Activated T-cell treated with anti-CD3 and anti-CD28 coated beads for 4 hours (primary cell): Measurements from ENCODE around the gene SOX14.

ENCODE experiments used
- DNase-seq: peaks from one replicate; pipeline ENCODE4 v3.0.0-alpha.2; 2020

Gene SOX14

DNA sequence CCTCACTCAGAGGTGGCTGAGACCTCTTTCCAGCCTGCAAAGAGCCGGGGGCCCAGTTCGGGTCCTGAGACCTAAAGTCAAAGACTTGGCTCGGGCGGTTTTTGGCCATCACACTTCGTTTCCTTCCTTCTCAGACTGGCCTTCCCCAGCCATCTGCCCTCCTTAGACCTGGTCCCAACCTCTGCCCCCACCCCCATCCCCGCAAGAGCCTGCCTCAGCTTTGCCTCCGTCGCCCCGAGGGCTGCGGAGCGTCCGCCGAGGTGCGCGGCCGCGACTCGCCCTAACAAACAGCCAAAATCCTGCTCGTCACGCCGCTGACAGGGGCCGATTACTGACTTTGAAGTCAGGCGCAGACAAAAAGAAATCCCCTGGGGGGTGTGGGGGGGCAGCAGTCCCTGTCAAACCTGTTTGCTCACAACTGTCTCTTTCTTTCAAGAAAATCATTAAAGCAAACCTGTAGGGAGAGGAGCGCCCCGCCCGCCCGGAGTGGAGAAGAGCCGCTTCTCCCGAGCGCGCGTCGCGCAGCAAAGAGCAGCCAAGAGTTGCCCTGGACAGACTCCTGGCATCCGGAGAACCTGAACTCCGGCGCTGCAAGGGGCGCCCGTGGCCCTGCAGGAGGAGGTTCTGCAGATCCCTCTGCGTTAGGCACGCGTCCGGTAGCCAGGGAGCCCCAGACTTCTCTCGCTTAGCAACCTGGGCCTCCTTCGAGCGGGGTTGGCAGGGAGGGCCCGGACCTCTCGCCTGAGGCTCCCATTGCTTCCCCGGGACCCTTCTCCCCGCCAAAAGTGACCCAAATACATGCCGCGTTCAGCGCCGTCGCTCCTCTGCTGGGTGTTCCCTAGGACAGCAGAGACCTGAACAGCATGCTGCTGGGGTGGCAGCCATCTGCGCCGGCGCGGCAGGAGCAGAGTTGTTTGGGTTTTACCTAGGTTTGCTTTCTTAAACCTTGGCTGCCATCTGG is 4.5 kb downstream of the SOX14 start:
- DNase-seq, result no peak

DNA sequence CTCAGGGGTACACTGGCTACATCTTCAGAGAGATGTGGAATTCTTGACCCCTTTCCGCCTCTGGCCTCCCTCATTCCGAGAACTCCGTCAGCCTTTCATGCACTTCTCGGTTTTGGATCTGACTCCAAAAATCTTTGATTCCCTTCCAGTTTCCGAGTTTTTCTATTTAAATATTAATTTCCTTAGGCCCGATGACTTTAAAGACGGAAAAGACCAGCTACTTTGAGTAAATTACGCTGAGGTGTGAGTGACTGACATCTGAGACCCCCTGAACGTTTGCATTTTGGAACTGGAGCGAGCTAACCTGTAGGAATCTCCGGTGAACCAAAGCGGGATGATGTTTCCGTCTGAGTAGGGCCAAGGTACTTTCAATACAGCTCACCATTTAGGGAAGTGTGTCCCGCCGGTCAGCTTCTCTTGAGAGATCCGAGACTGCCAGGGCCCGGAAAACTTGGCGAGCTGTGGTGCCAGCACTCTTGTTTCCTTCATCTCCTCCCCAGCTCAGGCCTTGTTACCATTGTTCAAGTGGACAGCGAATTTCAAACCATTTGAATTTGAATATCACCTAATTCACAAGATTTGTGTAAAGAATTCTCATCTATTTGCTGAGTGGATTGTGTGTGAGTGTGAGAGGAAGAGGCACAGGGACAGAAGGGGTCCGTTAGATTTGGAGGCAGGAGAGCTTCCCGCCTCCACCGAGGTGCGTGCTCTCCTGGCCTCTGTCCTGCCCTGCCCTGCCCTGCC is 5.4 kb downstream of the SOX14 start:
- no peak for DNase-seq

DNA sequence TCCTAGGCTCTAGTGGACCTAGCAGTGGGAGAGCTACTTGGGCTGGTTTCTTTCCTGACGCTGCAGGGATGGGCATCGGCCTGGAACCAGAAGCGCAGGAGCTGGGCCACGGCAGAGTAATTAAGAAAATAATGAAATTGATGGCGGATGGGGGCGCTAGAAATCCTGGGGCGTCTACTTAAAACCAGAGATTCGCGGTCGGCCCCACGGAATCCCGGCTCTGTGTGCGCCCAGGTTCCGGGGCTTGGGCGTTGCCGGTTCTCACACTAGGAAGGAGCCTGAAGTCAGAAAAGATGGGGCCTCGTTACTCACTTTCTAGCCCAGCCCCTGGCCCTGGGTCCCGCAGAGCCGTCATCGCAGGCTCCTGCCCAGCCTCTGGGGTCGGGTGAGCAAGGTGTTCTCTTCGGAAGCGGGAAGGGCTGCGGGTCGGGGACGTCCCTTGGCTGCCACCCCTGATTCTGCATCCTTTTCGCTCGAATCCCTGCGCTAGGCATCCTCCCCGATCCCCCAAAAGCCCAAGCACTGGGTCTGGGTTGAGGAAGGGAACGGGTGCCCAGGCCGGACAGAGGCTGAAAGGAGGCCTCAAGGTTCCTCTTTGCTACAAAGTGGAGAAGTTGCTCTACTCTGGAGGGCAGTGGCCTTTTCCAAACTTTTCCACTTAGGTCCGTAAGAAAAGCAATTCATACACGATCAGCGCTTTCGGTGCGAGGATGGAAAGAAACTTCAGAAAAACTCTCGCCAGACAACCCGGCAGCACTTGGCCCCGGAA is 6.1 kb downstream of the SOX14 start:
- DNase-seq, result no peak

DNA sequence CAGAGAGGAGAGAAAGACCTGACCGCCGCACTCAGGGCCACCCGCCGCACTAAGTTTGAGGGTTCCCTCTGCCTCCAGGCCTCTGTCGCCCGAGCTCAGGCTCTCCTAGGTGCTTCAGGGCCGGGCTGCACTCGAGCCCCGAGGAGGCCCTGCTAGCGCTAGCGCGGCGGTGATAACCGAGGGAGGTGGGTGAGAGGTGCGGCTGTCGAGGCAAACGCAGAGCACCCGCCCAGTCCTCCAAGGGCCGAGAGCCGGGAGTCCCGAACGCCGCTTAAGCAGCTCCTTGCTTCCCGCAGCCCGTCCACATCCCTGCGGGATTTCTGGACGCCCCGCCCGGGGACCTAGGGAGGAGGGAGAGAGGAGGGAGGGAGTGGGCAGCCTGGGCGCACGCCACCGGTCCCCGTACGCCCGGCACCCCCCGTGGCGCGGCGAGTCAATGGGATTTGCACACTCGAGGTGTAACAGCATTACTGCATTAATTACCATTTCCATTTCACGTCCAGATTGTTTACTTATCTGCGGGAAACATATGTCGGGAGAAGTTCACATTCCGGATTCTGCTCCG is 6.8 kb downstream of the SOX14 start:
- DNase-seq, result no peak

DNA sequence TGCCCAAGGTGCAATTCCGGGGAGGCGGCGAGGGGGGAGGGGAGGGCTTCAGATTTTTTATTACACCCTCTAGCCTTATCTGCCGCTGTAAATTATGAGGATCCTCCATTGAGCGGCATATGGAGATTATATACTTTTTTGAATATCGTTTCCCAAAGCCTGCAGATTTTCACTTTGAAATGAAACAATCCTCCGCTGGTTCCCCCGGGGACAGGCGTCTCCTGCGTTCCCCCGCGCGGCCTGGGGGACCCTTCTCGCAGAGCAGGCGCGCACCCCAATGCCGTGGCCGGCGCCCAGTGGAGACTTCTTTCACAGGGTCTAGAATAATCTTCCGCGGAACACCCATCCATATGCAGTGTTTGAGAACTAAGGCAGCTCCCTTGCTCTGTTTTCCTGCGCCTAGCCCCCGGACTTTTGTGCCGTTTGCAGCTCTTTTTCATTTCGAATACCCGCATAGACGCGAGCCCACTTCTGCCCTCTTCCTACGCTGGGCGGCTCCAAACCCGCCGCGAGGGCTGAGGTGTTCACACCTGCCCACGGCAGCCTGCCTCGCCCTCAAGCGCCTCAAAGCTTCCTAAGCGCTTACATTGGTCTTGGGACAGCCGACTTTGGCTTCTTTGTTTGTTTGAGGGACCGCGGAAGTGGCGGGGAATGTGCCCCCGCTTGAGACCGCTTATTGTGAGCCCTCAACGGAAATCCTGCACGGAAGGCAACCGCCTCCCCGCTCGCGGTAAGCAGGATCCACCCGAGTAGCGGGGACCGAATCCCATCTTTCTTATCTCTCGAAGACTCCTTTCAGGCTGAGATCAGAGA is 7.5 kb downstream of the SOX14 start:
- no peak for DNase-seq

DNA sequence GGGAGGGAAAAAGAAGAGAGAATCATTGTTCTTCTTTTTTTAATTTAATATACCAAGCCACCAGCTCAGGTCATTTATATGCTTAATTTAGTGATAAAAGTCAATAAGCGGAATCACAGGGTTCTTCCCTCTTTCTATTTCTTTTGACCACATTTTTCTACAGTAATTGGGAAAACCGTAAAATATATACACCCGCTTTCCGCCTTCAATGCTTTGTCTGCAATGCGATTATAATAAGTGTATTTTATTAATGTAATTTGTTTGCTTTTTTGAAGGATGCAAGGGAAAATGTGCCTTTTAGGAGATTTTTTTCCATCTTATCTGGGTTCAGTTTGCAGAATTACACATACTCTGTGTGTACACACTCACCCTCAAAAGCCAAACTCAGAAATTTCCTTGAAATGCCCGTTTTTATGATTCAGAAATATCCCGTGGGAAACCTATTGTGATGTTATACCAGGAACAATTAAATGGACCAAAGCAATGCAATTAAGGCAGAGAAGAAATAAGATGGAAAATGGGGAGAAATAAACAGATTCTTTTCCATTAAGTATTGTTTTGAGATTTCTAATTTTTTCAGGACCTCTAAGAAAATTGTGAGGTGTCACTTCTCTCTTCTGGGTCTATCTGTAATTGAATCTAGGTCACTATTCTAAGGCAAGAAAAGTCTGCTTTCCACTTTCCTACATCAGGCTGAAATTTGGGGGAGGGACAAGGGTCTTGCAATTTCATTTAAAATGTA is 8.3 kb downstream of the SOX14 start:
- DNase-seq, result no peak

DNA sequence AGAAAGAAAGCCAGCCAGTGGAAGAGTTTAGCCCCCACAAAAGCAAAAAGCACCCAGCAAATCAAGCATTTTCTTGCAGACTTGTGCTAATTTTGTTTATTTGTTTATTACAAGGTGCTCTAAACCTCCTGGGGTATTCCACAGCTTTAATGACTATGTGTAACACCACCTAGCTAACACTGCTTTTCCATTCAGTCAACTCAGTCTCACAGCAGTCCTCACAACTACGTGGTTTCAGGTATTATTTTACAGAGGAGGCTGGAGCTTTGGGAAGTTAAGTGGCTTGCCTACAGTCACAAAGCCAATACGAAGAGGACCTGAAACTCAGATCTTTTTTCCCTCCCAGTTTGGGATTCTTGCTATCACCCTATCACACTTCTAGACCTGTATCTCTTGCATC is 14.8 kb downstream of the SOX14 start:
- no peak for DNase-seq

DNA sequence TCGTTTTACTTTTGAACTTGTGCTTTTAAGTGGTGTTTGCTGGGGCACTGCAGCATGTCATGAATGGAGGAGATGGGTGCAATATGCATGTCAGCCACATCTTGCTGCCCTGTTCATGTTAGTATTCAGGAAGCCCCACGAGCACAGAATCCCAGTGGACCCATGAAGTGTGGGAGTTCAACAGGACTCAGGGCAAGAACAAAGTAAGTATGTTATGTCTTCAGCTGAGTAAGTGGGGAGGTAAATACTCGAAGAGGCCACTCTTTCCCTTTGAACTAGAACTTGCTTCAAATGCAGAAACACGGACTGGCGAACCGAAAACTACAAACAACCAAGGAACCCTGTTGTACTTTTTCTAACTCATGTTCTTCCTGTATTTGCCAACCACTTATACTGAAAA is 23.4 kb downstream of the SOX14 start:
- DNase-seq, result no peak

DNA sequence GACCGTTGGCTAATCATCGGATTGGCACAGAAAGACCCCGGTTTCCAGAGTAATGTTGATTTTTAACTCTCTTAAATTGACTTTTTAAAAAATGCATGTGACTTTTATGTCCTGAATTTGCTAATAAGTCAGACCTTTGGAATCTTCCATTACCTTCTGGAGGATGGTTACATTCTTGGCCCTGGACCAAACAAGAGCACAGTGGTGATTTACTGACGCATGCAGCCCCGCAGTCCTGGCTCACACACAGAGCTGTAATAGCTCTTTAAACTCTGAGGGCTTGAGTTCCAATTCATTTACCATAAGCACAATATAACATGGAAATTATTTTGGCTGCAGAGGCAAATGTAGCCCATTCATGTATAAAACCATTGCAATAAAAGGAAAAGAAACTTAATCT is 25.1 kb downstream of the SOX14 start:
- no peak for DNase-seq

DNA sequence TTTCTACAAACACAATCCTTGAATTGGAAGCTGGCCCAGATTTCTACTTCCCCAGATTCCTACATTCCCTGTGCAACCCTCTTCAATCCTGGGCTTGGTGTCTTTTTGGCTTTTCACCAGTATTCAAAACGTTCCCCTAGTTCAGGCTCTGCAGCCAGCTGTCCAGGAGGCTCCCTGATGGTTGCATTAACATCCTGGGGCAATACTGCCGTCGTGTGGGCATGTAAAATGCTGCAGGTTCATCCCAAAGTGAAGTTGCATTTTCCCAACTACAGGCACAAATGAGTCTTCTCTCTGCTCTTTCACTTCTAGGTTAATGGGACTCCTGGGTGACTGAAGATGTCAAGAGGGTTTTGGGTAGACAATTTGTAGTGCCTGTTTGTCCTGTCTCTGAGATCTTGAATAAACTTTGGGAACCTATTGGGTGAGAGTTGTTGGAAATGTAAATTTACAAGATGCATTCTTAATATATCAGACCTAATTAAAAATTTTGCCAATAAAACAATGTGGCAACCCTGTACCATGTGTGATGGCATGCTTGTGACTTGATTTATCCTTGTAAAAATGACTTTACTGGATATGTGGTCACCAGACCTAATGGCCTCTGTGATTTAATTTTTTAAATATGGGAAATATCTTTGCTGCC is 28.6 kb downstream of the SOX14 start:
- no peak for DNase-seq

DNA sequence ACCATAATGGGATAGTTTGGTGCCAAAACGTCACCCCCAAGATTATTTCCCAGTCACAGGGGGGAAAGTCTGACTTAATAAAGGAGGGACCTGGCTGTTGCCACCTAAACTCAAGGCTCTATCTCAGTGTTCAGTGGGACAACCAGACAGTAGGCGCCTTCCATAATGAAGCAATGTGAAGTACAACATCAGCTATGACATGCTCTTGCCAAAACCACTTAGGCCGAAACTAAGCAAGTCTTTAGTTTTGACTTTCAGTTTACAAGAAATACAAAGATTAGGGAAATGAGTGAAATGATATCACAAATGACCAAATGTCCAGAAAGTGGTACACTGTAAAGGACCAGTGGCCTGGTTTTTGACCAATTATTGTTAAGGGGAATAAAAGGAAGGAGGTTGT is 32.9 kb downstream of the SOX14 start:
- no peak for DNase-seq

DNA sequence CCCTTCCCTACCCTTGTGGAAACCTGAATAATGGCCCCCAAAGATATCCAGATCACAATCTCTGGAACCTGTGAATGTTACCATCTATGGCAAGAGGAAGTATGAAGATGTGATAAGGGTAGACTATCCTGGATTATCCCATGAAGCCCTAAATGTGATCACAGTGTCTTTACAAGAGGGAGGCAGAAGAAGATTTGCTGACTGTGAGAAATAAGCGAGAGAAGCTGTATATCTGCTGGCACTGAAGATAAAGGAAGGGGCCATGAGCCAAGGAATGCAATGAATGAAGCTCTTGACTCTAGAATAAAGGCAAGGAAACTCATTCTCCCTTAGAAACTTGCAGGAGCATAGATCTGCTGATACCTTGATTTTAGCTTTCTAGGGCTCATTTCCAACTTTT is 39.1 kb downstream of the SOX14 start:
- DNase-seq, result no peak

DNA sequence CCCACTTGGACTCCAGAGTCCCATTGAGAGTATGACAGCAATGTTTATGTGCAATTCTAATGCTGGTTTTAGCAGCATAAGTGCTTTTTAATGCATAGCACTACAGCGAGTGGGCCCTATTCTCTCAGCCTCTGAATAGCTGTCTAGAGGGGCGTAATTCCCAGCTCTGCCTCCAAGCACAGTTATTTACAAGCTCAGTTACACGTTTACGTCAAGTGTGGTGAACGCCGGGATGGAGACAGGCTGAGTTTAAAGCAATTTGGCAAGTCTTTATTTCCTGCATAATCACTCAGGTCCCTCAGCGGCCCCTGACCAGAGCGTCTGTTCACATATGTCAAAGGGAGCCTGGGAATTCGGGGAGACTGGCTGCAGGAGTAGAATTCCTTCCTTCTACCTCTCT is 43.9 kb downstream of the SOX14 start:
- no peak for DNase-seq

DNA sequence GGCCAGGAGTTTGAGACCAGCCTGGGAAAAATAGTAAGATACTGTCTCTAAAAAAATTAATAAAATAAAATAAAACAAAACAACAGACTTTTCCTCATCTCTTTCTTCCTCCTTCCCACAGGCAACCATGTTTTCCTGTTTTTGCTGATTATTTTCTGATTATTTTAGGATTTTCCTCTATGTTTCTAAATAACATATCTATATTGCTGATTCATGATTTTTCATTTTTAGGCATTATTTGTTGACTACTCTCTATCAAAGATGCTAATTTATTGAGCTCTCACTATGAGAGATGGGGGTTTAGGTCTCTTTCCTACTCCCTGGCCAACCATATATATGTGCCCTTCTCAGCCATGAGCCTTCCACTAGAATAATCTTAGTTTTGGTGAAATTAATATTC is 45.4 kb downstream of the SOX14 start:
- DNase-seq, result no peak

DNA sequence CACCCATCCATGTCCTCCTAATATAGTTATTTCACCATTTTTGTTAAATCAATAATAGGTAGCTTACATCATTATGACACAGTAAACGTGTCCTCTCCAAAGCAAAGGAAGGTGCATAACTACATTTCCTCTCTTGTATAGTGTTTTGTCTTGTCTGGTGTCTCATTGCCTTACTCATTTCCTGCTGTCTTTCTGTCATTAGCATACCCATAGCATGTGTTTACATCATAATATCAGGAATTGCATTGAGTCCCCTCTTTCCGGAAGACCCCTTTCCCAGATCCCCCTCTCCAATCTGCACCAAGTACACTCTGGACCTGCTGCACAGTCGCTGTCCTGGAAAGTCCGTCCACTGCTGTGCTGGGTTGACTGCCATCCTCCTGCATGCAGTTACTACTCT is 47.9 kb downstream of the SOX14 start:
- DNase-seq, result no peak

DNA sequence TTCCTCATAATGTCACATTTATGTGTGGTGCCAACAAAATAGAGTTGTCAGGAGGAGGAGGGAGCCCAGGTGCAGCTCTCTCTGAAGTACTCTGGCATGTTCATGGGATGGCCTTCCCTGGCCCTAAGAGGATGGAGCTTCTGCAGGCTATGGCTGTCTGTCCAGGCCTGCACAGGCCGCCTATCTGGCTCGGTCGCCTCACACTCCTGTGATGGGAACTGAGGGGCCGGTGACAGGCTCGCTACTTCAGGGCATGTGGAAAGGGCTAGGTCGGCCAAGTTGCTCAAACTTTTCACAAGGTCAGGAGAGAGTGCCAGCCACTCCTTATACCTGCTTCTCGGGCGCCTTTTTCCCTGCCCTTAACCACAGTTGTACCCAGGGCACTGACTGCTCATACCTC is 51.1 kb downstream of the SOX14 start:
- DNase-seq, result no peak
